Measurements from ENCODE around the gene HAVCR1.
A peak's percentile ranks its signal among the peaks of the same experiment; 100 is the strongest.
"Not testable (repeated sequence)": the region's sequence is repeated elsewhere in the genome, so short reads cannot be mapped to it uniquely, and the experiment has no call there.

Gene HAVCR1

GRCh38 chr5:157049605-157050004, 9.3 kb downstream of the HAVCR1 start:
- no peak for DNase-seq

GRCh38 chr5:157047898-157048297, 11.0 kb downstream of the HAVCR1 start:
- DNase-seq, result no peak

GRCh38 chr5:157047016-157047415, 11.9 kb downstream of the HAVCR1 start:
- not testable (repeated sequence) for DNase-seq

- DNase-seq, result no peak
Measured at GRCh38 chr5:157046041-157046440, 12.9 kb downstream of the HAVCR1 start.

GRCh38 chr5:157045601-157046000, 13.3 kb downstream of the HAVCR1 start:
- no peak for DNase-seq

- no peak for DNase-seq
Measured at GRCh38 chr5:157038568-157039187, 20.2 kb downstream of the HAVCR1 start.

- not testable (repeated sequence) for DNase-seq
Measured at GRCh38 chr5:157034106-157035072, 24.5 kb downstream of the HAVCR1 start.

- DNase-seq, result no peak
Measured at GRCh38 chr5:157033071-157033583, 25.8 kb downstream of the HAVCR1 start.

GRCh38 chr5:157030692-157031091, 28.2 kb downstream of the HAVCR1 start:
- DNase-seq, result no peak

GRCh38 chr5:157029457-157029856, 29.5 kb downstream of the HAVCR1 start:
- no peak for DNase-seq

- DNase-seq, result not testable (repeated sequence)
Measured at GRCh38 chr5:157027663-157028062, 31.3 kb downstream of the HAVCR1 start.

GRCh38 chr5:157026789-157027424, 32.0 kb downstream of the HAVCR1 start:
- no peak for DNase-seq

GRCh38 chr5:157025093-157025698, 33.7 kb downstream of the HAVCR1 start:
- DNase-seq, result peak; percentile 44

GRCh38 chr5:157024208-157024959, 34.5 kb downstream of the HAVCR1 start:
- DNase-seq, result no peak

GRCh38 chr5:157022024-157022423, 36.9 kb downstream of the HAVCR1 start:
- no peak for DNase-seq

- no peak for DNase-seq
Measured at GRCh38 chr5:157020511-157021222, 38.2 kb downstream of the HAVCR1 start.

- DNase-seq, result no peak
Measured at GRCh38 chr5:157020002-157020401, 38.9 kb downstream of the HAVCR1 start.

- DNase-seq, result not testable (repeated sequence)
Measured at GRCh38 chr5:157014143-157014542, 44.8 kb downstream of the HAVCR1 start.

- DNase-seq, result no peak
Measured at GRCh38 chr5:157006262-157006661, 52.7 kb downstream of the HAVCR1 start.

- DNase-seq, result no peak
Measured at GRCh38 chr5:157004893-157005551, 53.9 kb downstream of the HAVCR1 start.

- DNase-seq, result no peak
Measured at GRCh38 chr5:156991714-156992113, 67.2 kb downstream of the HAVCR1 start.
